Uterus (tissue), 4 donors: ENCODE results near the gene SLC66A2. TPM values are rescaled to one million over a fixed set of nuclear protein-coding genes. Genes with fewer than 3 reads are reported as not detected.

ENCODE experiments used
- DNase-seq, 2 donors: peaks; one replicate each; pipeline ENCODE4 v3.0.0-alpha.2; 2019 to 2020
- H3K27ac ChIP-seq, 2 donors: fragments of 200-600 bp; sonication (generic); 1 replicate in 1 of 2; 2 replicates in 1 of 2; pipeline ENCODE4 v1.5.1; 2016 to 2018
- H3K27me3 ChIP-seq, 2 donors: fragments of 200-600 bp; sonication (generic); one replicate each; pipeline ENCODE4 v1.5.1; 2018 to 2019; ENCODE audit warnings: control low read depth in 1 of 2
- H3K36me3 ChIP-seq, 2 donors: fragments of 200-600 bp; sonication (generic); one replicate each; pipeline ENCODE4 v1.5.1; 2019; ENCODE audit warnings: control low read depth in 1 of 2
- H3K4me1 ChIP-seq, 2 donors: fragments of 200-600 bp; sonication (generic); one replicate each; pipeline ENCODE4 v1.5.1; 2018 to 2019; ENCODE audit warnings: control low read depth in 1 of 2
- H3K4me3 ChIP-seq, 2 donors: fragments of 200-600 bp; sonication (generic); 1 replicate in 1 of 2; 2 replicates in 1 of 2; pipeline ENCODE4 v1.5.1; 2018 to 2019; ENCODE audit warnings: mild to moderate bottlenecking in 1 of 2
- H3K9me3 ChIP-seq, 2 donors: fragments of 200-600 bp; sonication (generic); one replicate each; pipeline ENCODE4 v1.5.1; 2019; ENCODE audit warnings: control low read depth in 1 of 2
- POLR2A ChIP-seq, 2 donors: fragments of 450-650 bp; IDR thresholded peaks; one replicate each; pipeline ENCODE4 v1.6.1; 2016; ENCODE audit warnings: antibody characterized with exemption in 2 of 2, mild to moderate bottlenecking in 1 of 2, moderate library complexity in 1 of 2
- intact Hi-C: fragments of 100-400 bp; cut with DNase I; formaldehyde crosslinking; loops from one replicate; pipeline ENCODE4 v1.15.1; 2023; ENCODE audit warnings: low total_unique reads
- total RNA-seq, 4 donors: library from RNA; depleted of rRNA in 3 of 4; stranded (reverse); fragments of >200 nt in 3 of 4; gene quantifications; one replicate each; pipeline versions ENCODE4 v1.1.0 to v1.2.4, GENCODE V29; 2014 to 2023
- TF ChIP-seq, protein P1 (sequence below), 4 experiments: fragments of 200-600 bp in 2 of 4; fragments of 450-650 bp in 2 of 4; sonication (generic) in 2 of 4; IDR thresholded peaks; one replicate each; pipeline ENCODE4 v1.5.1; 2016 to 2019; ENCODE audit warnings: antibody characterized with exemption in 4 of 4, mild to moderate bottlenecking in 2 of 4, moderate library complexity in 1 of 4
- donor health status: DM: yes; HTN: yes; CAD: no.

SLC66A2 gene
- total RNA-seq, 4 donors from 2014 or later: 20.3 to 42.5 (median 32.5) TPM

DNA sequence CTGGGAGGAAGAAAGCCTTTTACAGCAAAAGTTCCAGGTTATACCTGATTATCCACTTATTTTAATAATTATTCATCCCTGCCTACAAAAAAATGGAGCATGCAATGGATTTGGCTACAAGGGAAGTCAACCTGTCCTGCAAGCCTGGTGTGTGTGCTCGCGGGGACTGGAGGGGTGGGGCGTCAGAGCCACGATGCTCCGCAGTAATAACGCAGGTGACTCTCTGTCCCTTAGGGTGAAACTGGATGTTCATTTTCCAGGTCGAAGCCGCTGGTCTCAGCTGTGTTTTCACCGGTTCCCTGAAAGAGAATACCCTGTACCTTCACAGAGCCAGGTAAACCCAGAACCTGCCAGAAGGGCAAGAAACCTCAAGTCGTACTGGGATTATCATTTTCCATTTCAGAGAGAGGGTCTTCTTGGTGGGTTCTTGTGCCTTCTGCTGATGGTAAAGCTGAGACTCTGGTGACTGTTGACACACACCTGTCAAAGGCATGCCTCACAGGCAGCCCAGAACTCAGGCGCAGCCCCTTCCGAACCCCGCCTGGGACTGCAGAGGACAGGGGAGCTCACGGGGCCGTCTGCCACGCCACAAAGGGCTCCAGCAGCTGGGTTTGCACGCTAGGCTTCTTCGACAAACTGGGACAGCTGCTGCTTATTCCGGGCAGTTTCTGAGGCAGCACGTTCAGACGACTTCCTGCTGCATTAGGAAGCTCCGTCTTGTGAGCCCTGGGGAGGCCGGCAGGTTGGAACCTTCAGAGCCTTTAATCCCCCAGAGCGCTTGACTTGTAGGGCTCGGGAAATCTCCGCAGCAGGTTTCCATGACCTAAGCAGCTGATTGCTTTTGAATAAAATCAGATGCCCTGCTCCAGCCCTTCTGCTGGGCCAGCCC, 95.1 kb downstream of the SLC66A2 start:
- H3K27me3 ChIP-seq: no peaks in the 10 kb centered on the region
- no peak for DNase-seq
- no peak for TF ChIP-seq POLR2A (IDR thresholded peaks at IDR 0.05)
- TF ChIP-seq, protein P1, sequence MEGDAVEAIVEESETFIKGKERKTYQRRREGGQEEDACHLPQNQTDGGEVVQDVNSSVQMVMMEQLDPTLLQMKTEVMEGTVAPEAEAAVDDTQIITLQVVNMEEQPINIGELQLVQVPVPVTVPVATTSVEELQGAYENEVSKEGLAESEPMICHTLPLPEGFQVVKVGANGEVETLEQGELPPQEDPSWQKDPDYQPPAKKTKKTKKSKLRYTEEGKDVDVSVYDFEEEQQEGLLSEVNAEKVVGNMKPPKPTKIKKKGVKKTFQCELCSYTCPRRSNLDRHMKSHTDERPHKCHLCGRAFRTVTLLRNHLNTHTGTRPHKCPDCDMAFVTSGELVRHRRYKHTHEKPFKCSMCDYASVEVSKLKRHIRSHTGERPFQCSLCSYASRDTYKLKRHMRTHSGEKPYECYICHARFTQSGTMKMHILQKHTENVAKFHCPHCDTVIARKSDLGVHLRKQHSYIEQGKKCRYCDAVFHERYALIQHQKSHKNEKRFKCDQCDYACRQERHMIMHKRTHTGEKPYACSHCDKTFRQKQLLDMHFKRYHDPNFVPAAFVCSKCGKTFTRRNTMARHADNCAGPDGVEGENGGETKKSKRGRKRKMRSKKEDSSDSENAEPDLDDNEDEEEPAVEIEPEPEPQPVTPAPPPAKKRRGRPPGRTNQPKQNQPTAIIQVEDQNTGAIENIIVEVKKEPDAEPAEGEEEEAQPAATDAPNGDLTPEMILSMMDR (IDR thresholded peaks at IDR 0.05): no peak
- peaks cover 0 to 3% of the 10 kb centered on the region in 2 donors for H3K4me1 ChIP-seq
- H3K4me3 ChIP-seq: no peak overlapping the region
- no peaks in the 10 kb centered on the region for H3K9me3 ChIP-seq
- H3K36me3 ChIP-seq: no peaks in the 10 kb centered on the region
- intact Hi-C loops: no loop called here
- no peak overlapping the region for H3K27ac ChIP-seq

DNA sequence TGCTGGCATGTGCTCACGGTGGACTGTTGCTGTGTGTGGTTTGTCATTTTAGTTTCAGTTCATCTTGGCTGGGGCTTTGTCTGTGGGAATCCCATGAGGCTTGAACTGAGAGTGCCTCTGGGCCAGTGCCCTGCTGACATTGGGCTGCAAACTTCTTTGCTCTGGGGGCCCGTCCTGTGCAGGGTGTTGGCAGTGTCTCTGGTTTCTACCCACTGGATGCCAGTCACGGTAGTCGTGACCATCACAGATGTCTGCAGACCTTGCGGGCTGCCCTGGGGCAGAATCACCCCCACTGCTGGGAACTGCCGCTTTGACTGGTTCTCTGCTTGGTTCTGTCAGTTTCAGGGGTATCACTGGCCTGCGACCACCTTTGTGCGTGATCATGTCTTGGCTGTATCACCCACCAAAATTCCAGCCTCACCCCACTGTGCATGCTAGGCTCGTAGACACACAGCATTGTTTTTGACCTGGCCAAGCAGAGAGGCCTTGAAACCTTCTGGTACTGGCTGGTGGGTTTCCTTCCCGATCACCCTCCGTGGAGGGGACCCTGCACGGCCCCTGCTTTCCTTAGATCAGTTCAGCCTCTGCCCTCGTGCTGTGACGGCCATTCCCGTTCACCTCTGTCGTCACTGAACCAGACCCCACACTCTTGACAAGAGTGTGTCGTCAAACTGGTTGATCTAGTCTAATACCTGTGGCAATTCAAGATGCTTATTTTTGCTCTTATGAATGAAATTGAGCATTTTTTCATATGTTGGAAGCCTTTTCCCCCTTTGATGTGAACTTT, 96.1 kb downstream of the SLC66A2 start:
- no peaks in the 10 kb centered on the region for H3K9me3 ChIP-seq
- H3K27ac ChIP-seq: no peak overlapping the region
- intact Hi-C loops: no loop called here
- TF ChIP-seq, protein P1 (IDR thresholded peaks at IDR 0.05): no peak
- no peak for TF ChIP-seq POLR2A (IDR thresholded peaks at IDR 0.05)
- DNase-seq: no peak
- H3K27me3 ChIP-seq: no peaks in the 10 kb centered on the region
- no peak overlapping the region for H3K4me3 ChIP-seq
- H3K4me1 ChIP-seq: peaks cover 0 to 3% of the 10 kb centered on the region in 2 donors
- H3K36me3 ChIP-seq: no peaks in the 10 kb centered on the region

DNA sequence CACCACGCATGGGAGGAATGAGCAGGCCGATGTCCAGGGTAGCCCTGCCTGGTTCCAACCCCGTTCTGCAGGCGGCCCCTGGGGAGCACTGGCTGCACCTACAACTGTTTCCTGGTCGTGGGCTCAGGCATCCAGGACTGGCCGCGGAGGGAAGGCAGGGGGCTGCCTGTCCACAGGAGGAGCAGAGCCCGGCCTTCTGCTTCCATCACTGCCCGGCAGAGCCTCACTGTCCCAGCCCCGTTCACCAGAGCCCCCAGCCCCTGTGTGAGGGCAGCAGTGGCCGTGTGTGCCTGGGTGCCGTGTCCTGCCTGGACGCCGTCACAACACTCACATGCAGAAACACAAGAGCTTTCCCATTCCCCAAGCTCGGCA, 97.5 kb downstream of the SLC66A2 start:
- intact Hi-C loops: no loop called here
- Histone ChIP-seq H3K36me3 (no peaks in the 10 kb centered on the region), H3K27ac (no peak overlapping the region), H3K27me3 (no peaks in the 10 kb centered on the region), H3K4me3 (no peak overlapping the region), H3K9me3 (no peaks in the 10 kb centered on the region), H3K4me1 (peaks cover 0 to 3% of the 10 kb centered on the region in 2 donors)
- TF ChIP-seq, protein P1 (IDR thresholded peaks at IDR 0.05): no peak
- no peak for TF ChIP-seq POLR2A (IDR thresholded peaks at IDR 0.05)
- no peak for DNase-seq

DNA sequence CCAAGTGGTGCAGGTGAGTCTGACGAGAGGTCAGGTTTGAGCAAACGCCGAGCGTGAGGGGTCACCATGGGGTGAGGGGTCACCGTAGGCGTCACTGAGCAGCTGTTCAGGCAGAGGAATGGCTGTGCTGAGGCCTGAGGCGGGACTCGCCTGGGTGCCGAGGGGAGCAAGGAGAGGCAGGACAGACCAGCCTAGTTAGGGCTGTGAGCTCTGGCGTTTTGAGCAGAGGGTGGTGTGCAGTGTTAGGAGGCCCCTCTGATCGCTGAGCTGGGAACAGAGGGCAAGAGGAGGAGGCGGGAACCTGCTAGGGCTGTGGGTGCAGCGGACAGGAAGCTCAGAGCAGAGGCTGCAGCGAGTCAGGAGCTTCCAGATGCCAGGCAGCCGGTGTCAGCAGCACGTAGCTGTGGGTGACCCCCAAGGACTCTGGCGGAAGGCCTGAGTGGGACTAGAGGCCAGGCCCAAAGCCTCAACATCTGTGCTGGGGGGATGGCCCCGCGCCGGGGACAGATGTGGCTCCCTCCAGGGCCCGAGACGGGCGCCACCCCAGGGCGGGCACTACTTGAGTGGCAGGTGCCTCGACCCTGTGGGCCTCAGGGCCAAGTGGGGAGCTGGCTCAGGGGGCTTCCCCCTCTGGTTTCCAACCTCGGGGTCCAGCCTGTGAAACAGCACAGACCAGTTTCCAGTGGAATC, 98.0 kb downstream of the SLC66A2 start:
- intact Hi-C loops: no loop called here
- no peak overlapping the region for H3K4me3 ChIP-seq
- DNase-seq: no peak
- H3K4me1 ChIP-seq: peaks cover 0 to 3% of the 10 kb centered on the region in 2 donors
- H3K9me3 ChIP-seq: no peaks in the 10 kb centered on the region
- H3K27ac ChIP-seq: no peak overlapping the region
- no peaks in the 10 kb centered on the region for H3K27me3 ChIP-seq
- no peak for TF ChIP-seq POLR2A (IDR thresholded peaks at IDR 0.05)
- TF ChIP-seq, protein P1 (IDR thresholded peaks at IDR 0.05): no peak
- no peaks in the 10 kb centered on the region for H3K36me3 ChIP-seq
